Measurements from ENCODE around the gene ALS2CL.

Gene ALS2CL

DNA sequence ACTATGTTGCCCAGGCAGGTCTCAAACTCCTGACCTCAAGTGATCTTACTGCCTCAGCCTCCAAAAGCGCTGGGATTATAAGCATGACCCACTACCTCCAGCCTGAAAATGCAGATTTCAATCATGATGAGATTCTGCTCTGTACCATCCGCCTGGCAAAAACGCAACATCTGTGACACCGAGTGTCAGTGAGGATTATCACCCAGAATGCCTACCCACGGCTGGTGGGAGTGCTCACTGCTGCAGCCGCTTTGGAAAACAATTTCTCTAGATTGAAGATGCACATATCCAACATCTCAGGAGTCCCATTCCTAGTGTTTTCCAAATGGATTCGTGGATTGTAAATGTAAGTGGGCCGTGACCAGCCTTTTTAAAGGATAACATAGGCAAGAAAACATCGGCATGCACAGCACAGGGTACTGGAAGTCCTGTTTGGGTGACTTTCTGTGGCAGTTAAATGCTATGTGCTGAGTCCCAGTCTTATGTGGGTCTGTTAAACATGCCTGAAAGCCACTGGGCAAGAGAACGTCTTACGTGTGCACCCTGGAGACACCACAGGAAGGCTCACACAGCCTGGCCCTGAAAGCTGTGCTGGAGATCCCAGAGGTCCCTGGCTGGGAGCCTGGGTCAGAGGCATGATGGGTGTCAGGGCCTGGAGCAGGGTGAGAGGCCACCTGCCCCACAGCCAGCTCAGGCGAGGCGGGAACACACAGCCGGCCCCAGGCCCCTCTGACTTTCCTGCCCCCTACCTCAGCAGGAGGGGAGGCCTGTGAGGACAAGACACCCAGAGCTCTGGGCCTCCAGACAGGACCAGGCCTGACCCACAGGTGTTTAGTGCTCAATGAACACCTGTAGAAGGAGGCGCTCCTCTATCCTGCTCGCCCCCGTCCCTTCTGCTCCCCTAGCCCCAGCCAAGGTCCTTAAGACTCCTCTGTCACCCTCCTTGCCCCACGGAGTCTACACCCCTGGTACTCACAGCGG, 23.3 kb upstream of the ALS2CL start:
- no peak for DNase-seq

DNA sequence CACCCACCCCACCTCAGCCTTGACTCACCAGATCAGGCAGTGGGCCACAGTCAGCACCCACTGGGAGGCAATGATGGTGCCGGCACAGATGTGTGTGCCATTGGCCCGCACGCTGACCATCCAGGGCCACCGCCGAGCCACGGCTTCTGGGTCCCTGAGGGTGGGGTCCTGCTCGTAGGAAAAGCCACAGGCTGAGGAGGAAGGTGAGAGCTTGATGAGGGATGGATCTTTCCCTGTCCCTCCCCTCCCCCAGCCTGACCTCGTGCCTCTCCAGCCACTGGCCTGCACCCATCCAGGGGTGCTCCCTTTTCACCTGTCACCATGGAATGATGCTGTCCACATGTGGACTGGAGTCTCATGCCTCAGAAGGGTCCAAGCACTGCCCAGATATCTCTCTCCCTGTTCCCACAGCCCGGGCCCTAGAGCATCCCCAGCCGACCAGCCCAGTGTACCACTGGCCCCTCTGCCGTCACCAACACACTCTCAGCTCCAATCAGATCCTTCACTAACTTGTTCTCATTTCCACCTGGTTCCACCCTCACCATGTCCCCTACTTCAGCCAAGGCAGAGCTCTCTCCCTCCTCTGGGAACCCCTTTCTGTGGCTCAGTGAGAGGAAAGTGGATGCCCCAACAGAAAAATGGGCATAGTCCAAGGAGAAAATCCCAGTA, 22.2 kb upstream of the ALS2CL start:
- no peak for DNase-seq

DNA sequence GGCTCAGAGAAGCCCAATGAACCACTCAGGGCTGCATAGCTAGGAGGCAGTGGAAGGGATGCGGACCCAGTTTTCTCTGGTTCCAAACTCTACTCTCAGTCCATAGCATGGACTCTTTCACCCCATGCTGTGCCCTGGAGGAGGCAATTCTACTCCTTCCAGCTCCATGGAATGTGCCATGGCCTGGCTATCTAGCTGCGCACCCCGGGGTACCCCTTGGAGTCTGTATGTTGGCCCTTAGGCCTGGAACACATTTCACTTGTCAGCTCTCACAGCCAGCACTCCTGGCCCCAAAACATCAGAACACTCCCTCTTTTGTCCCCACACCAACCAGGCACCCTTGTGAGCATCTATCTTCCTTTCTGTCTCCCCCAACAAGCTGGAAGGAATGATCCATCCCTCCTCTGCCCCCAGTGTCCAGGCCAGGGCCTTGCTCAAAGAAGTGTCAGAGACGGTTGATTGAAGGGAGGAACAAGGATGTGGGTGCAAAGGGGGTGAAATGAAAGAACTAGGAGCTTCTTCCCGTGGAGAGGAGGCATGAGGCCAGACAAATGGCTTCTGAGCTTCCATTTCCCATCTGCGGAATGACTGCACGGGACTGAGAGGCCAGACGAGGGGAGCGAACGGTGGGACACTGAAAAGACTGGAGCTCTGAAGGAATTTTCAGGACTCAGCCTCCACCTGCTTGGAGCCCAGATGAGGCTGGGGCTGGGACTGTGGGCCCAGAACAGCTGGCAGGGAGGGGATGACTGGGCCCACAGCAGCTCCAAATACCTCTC, 21.4 kb upstream of the ALS2CL start:
- no peak for DNase-seq

GRCh38 chr3:46713898-46714552, 20.5 kb upstream of the ALS2CL start:
- no peak for DNase-seq

- DNase-seq: no peak
Observed at GRCh38 chr3:46713050-46713897, 19.8 kb upstream of the ALS2CL start.

- no peak for DNase-seq
Observed at GRCh38 chr3:46712191-46713049, 18.9 kb upstream of the ALS2CL start.

- DNase-seq: no peak
Observed at GRCh38 chr3:46711760-46712159, 18.3 kb upstream of the ALS2CL start.

GRCh38 chr3:46711305-46711704, 17.8 kb upstream of the ALS2CL start:
- no peak for DNase-seq

- no peak for DNase-seq
Observed at GRCh38 chr3:46710671-46711295, 17.3 kb upstream of the ALS2CL start.

- no peak for DNase-seq
Observed at GRCh38 chr3:46710229-46710628, 16.8 kb upstream of the ALS2CL start.

GRCh38 chr3:46709721-46710120, 16.2 kb upstream of the ALS2CL start:
- DNase-seq: no peak

DNA sequence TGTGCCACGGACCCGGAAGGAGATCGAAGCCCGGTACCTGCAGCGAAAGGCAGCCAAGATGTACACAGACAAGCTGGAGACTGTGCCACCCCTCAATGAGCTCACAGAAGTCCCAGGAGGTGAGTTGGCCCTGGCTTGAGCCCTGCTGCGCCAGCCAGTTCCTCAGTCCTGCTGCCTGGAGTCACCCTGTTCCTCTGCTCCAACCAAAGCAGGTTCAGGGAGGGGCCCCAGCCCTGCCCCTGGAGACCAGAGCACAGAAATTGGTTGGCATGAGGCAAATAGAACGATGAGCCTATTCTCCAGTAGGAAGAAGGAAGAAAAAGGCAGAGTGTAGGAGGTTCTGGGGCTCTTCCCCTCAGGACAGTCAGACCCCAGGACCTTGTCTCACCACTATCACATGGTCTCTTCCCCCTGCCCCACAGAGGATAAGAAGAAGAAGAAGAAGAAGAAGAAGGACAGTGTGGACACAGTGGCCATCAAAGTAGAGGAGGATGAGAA, 15.7 kb upstream of the ALS2CL start:
- DNase-seq: no peak

DNA sequence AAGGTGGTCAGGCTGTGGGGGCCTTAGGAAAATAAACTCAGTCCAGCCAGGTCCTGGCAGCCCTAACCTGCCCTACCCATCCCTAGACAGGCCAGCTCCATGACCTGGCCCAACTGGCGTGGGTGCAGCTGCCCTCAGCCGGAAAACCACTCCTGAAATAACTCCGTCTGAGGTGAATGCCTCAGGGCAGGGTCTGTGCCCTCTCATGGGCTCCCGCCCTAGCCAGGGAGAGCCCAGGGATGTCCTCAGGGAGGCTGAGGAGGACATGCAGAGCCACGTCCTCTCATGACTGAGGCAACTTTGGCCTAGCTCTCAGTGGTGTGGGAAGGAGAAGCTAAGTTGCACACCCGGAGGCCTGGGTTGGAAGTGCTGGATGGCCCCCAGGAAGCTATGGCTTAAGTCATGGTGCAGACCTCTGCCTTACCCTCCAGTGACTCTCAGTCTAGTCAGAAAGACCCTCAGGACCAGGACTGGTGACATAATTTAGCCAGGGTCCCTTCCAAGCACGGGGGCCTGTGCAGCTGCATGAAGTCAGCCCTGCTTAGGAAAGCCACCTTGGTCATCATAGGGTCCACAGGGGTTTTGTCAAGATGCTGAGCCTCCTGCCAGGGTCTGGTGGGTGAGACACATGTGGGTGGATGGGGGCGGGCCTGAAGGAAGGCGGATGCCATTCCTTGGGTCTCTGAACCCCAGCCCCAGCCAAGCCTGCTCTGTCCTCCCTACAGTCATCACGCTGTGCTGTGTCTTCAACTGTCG, 15.1 kb upstream of the ALS2CL start:
- DNase-seq: no peak

GRCh38 chr3:46707601-46708011, 14.1 kb upstream of the ALS2CL start:
- DNase-seq: no peak

- no peak for DNase-seq
Observed at GRCh38 chr3:46706771-46707582, 13.5 kb upstream of the ALS2CL start.

GRCh38 chr3:46705751-46706552, 12.5 kb upstream of the ALS2CL start:
- DNase-seq: peak; percentile 38

- DNase-seq: peak; percentile 22
Observed at GRCh38 chr3:46705022-46705530, 11.6 kb upstream of the ALS2CL start.

Data from amniotic stem cell (primary cell).